ENCODE results near the gene ELAPOR1. TPM values are rescaled to one million over a fixed set of nuclear protein-coding genes. Genes with fewer than 3 reads are reported as not detected.

Gene ELAPOR1
- total and polyA plus RNA-seq, 2 donors (not counting 3 experiments of a cell fraction or from before 2014, with no cell fraction given), result 1.0 to 1.1 TPM

DNA sequence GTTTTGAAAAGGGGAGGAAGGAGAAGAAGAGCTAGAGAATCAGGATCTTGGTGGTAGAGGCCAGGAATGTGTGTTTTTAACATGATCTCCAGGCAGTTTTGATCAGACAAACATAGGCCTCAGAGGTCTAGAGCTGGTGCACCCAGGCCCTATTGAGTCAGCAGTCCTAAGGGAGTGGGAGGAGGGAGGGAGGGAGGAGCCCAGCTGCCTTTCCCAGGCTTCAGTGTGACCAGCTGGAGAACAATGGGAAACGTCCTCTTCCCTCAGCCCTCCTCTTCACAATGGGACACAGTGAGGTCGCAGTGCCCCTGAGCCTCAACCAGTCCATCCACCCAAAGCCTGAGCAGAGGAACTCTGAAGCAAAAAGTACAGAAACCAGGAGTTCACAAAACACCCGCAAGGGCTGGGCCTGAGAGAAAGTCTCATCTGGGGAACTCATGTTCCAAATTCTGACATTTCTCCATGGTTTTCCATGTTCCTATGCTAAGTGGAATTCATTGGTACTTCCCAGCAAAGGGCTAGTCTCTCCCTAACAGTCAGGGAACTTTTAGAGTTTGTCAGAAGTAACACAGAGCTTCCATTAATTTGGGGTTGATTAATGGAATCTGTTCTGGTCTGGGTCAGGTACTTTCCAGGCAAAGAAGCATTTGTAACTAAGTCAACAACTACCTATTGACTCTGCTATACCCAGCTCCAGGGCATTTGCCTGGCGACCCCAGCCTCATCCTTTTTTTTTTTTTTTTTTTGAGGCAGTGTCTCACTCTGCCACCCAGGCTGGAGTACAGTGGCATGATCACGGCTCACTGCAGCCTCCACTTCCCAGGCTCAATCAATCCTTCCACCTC, 37.5 kb downstream of the ELAPOR1 start:
- CTCF ChIA-PET, result interaction anchor here (0.8 to 1.0 kb wide), 3 partner anchors 39 to 50 kb away, joined by 3 to 5 read pairs (median 3); a partner anchor contains a TSS
- BruUV-seq (replicated peaks), result no TSS peak
- Histone ChIP-seq H2AFZ (ENCODE audit: low read depth, low read length) (peak overlapping the region; percentile 54), H3K4me2 (ENCODE audit: insufficient read depth, low read length) (no peak overlapping the region), H3K9me3 (replicated peaks; ENCODE audit: control insufficient read depth, insufficient read depth, low read length) (no peaks in the 10 kb centered on the region), H3K4me1 (ENCODE audit: control insufficient read depth, extremely low read depth, insufficient read depth, low read length) (no peaks in the 10 kb centered on the region), H3K36me3 (ENCODE audit: control insufficient read depth in 2 of 2, extremely low read depth in 1 of 2, insufficient read depth in 2 of 2, low read length in 2 of 2) (no peaks in the 10 kb centered on the region), H3K9me1 (replicated peaks; ENCODE audit: control insufficient read depth, extremely low read depth, insufficient read depth, low read length) (no peaks in the 10 kb centered on the region), H3K79me2 (ENCODE audit: control insufficient read depth, insufficient read depth, low read length) (no peaks in the 10 kb centered on the region), H3K4me3 (replicated peaks in 1 of 3; ENCODE audit: insufficient read depth in 1 of 3, low read depth in 1 of 3, low read length in 3 of 3) (no peak overlapping the region), H4K20me1 (replicated peaks; ENCODE audit: control insufficient read depth, extremely low read depth, insufficient read depth, low read length) (no peaks in the 10 kb centered on the region), H3K9ac (replicated peaks; ENCODE audit: extremely low read depth, insufficient read depth, low read length) (no peak overlapping the region), H3K27me3 (ENCODE audit: control insufficient read depth in 2 of 2, insufficient read depth in 2 of 2, low read length in 2 of 2) (peaks cover 0 to 3% of the 10 kb centered on the region in 2 experiments), H3K27ac (ENCODE audit: insufficient read depth, low read depth, low read length) (no peak overlapping the region)
- POLR2A ChIA-PET, result interaction anchor here (0.5 kb wide), 1 partner anchor 105 kb away, joined by 3 read pairs; no protein-coding TSS in a partner anchor
- no peak for TF ChIP-seq MAX (IDR thresholded peaks at IDR 0.05; ENCODE audit: insufficient read depth, insufficient read length)
- TF ChIP-seq, protein P1, sequence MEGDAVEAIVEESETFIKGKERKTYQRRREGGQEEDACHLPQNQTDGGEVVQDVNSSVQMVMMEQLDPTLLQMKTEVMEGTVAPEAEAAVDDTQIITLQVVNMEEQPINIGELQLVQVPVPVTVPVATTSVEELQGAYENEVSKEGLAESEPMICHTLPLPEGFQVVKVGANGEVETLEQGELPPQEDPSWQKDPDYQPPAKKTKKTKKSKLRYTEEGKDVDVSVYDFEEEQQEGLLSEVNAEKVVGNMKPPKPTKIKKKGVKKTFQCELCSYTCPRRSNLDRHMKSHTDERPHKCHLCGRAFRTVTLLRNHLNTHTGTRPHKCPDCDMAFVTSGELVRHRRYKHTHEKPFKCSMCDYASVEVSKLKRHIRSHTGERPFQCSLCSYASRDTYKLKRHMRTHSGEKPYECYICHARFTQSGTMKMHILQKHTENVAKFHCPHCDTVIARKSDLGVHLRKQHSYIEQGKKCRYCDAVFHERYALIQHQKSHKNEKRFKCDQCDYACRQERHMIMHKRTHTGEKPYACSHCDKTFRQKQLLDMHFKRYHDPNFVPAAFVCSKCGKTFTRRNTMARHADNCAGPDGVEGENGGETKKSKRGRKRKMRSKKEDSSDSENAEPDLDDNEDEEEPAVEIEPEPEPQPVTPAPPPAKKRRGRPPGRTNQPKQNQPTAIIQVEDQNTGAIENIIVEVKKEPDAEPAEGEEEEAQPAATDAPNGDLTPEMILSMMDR (IDR thresholded peaks at IDR 0.05; ENCODE audit: extremely low read depth in 1 of 2, insufficient read depth in 1 of 2, low read depth in 1 of 2, low read length in 2 of 2), result no peak
- TF ChIP-seq EZH2 (IDR thresholded peaks at IDR 0.05; ENCODE audit: borderline replicate concordance, low read depth, low read length, severe bottlenecking), result no peak
- TF ChIP-seq GATA2 (IDR thresholded peaks at IDR 0.05; ENCODE audit: insufficient read depth, insufficient read length, low read depth, low read length), result no peak
- TF ChIP-seq JUN (IDR thresholded peaks at IDR 0.05; ENCODE audit: borderline replicate concordance, insufficient read depth, insufficient read length, low read depth), result no peak
- TF ChIP-seq POLR2A (IDR thresholded peaks at IDR 0.05; ENCODE audit: low read depth, low read length), result no peak
- TF ChIP-seq MYC (IDR thresholded peaks at IDR 0.05; ENCODE audit: low read depth, low read length), result no peak
- no peak for TF ChIP-seq FOS (IDR thresholded peaks at IDR 0.05; ENCODE audit: borderline replicate concordance, insufficient read depth, low read length)
- TF ChIP-seq POLR2AphosphoS5 (IDR thresholded peaks at IDR 0.05; ENCODE audit: insufficient read depth, low read depth, low read length), result no peak
- intact Hi-C loops (cut with micrococcal nuclease) (no loop called here), dilution Hi-C loops (cut with MboI; ENCODE audit: extremely low pct_ligation_motif_present, low sequenced_read_pairs) (no loop called here)
- peak; percentile 92 for FAIRE-seq
- peak; percentile 57 for DNase-seq (ENCODE audit: low read depth, low spot score)
